ENCODE results near the gene TCEA2. TPM values are rescaled to one million over a fixed set of nuclear protein-coding genes. Genes with fewer than 3 reads are reported as not detected.

TCEA2 gene
- total and polyA plus RNA-seq, 2 of the 13 experiments (the other 11 are each of a cell fraction or from before 2014, with no cell fraction given), result 28.1 to 33.7 TPM

- peak; percentile 93 for TF ChIP-seq PATZ1 (CRISPR knock-in tag; IDR thresholded peaks at IDR 0.05)
- TF ChIP-seq ETS1 (CRISPR knock-in tag; IDR thresholded peaks at IDR 0.05), result no peak
- peak; percentile 38; the same call in 1 of the 2 replicates for TF ChIP-seq ZNF616 (CRISPR knock-in tag; IDR thresholded peaks at IDR 0.05; ENCODE audit: low read depth)
- no peak for TF ChIP-seq ELK4 (CRISPR knock-in tag; IDR thresholded peaks at IDR 0.05; ENCODE audit: borderline replicate concordance)
- peak; percentile 81; the same call in 1 of the 2 replicates for TF ChIP-seq NFIB (CRISPR knock-in tag; IDR thresholded peaks at IDR 0.05; ENCODE audit: borderline replicate concordance)
- TF ChIP-seq PITX1 (CRISPR knock-in tag; IDR thresholded peaks at IDR 0.05), result peak; percentile 30; the same call in 1 of the 2 replicates
- TF ChIP-seq ZNF160 (CRISPR knock-in tag; IDR thresholded peaks at IDR 0.05), result 0 out of 2 replicates have a peak, but pooled peaks have one; percentile 48
- TF ChIP-seq ATF6 (CRISPR knock-in tag; conservative IDR thresholded peaks at IDR 0.05), result no peak; the same call in 1 of the 2 replicates
- TF ChIP-seq ZBTB40 (IDR thresholded peaks at IDR 0.05), result no peak
- no peak for TF ChIP-seq ZBTB40 (CRISPR knock-in tag; IDR thresholded peaks at IDR 0.05)
- TF ChIP-seq ZC3H13 (CRISPR knock-in tag; IDR thresholded peaks at IDR 0.05), result no peak; the same call in 1 of the 2 replicates
These were observed 26.4 kb upstream of the TCEA2 start (continued) for GRCh38 chr20:64036346-64037198.
